Smooth muscle cell (in vitro differentiated cells): ENCODE measurements around the gene DACH1. TPM values are rescaled to one million over a fixed set of nuclear protein-coding genes. Genes with fewer than 3 reads are reported as not detected.

ENCODE experiments used
- DNase-seq: peaks from one replicate; lab custom pipeline; 2025; ENCODE audit not compliant: unreplicated experiment; lab: John Stamatoyannopoulos, UW
- H2AFZ ChIP-seq: fragments of 200-600 bp; sonication (generic); 2 replicates; pipeline ENCODE4 v1.6.0; 2016; ENCODE audit warnings: antibody characterized with exemption, low read depth, mild to moderate bottlenecking
- H3F3A ChIP-seq: fragments of 200-600 bp; sonication (generic); 2 replicates; pipeline ENCODE4 v1.6.0; 2017; ENCODE audit warnings: antibody characterized with exemption, low read depth
- H3K27ac ChIP-seq: fragments of 200-600 bp; sonication (generic); 2 replicates; pipeline ENCODE4 v1.5.1; 2016; ENCODE audit warnings: low read depth, mild to moderate bottlenecking
- H3K27me3 ChIP-seq: fragments of 200-600 bp; sonication (generic); 2 replicates; pipeline ENCODE4 v1.6.1; 2016; ENCODE audit warnings: low read depth, mild to moderate bottlenecking
- H3K36me3 ChIP-seq: fragments of 200-600 bp; sonication (generic); 2 replicates; pipeline ENCODE4 v1.5.1; 2016; ENCODE audit warnings: low read depth
- H3K4me1 ChIP-seq: fragments of 200-600 bp; sonication (generic); 2 replicates; pipeline ENCODE4 v1.5.1; 2016; ENCODE audit warnings: low read depth
- H3K4me2 ChIP-seq: fragments of 200-600 bp; sonication (generic); 2 replicates; pipeline ENCODE4 v1.6.0; 2016; ENCODE audit warnings: mild to moderate bottlenecking
- H3K4me3 ChIP-seq: fragments of 200-600 bp; sonication (generic); 2 replicates; pipeline ENCODE4 v1.5.1; 2016; ENCODE audit warnings: mild to moderate bottlenecking
- H3K79me2 ChIP-seq: fragments of 200-600 bp; sonication (generic); 2 replicates; pipeline ENCODE4 v1.6.0; 2016; ENCODE audit warnings: low read depth, mild to moderate bottlenecking
- H3K9ac ChIP-seq: fragments of 200-600 bp; sonication (generic); 2 replicates; pipeline ENCODE4 v1.6.0; 2016; ENCODE audit warnings: low read depth
- H3K9me3 ChIP-seq: fragments of 200-600 bp; sonication (generic); replicated peaks from 2 replicates; pipeline ENCODE4 v1.5.1; 2016; ENCODE audit warnings: low read depth
- H4K20me1 ChIP-seq: fragments of 200-600 bp; sonication (generic); 2 replicates; pipeline ENCODE4 v1.6.0; 2016; ENCODE audit warnings: low read depth
- CTCF ChIP-seq: fragments of 200-600 bp; sonication (generic); IDR thresholded peaks from 2 replicates; pipeline ENCODE4 v1.5.1; 2017; ENCODE audit warnings: borderline replicate concordance, mild to moderate bottlenecking, antibody characterized with exemption; ENCODE audit not compliant: insufficient read depth, poor library complexity, severe bottlenecking
- WGBS: methylation state at CpG from one replicate; pipeline ENCODE4 v1.1.7; 2016; ENCODE audit warnings: low lambda C conversion rate; 5-methylcytosine and 5-hydroxymethylcytosine counted together
- polyA plus RNA-seq: library from polyadenylated mRNA; unstranded; fragments of >200 nt; fragmentation: Nextera tagmentation; extraction: Ambion mirVana; gene quantifications from 2 replicates; pipeline ENCODE4 v1.2.1, GENCODE V29; 2016
- total RNA-seq: library from RNA; depleted of rRNA; stranded (reverse); fragments of >200 nt; gene quantifications from 2 replicates; pipeline ENCODE4 v1.2.3, GENCODE V29; 2014

Gene DACH1
- total and polyA plus RNA-seq, 2 experiments from 2014 or later: 0.33 to 1.6 TPM

GRCh38 chr13:71775966-71776365 lies 91.0 kb downstream of the DACH1 start:
- 94% methylated on average over 1 of the region's 1 CpG for WGBS
- TF ChIP-seq CTCF: no peak
- no peak for DNase-seq
- Histone ChIP-seq H2AFZ (no peak overlapping the region), H3K27me3 (no peaks in the 10 kb centered on the region), H3K9ac (no peak overlapping the region), H3K4me3 (no peak overlapping the region), H3K9me3 (no peaks in the 10 kb centered on the region), H3K27ac (no peak overlapping the region), H3K79me2 (no peaks in the 10 kb centered on the region), H3K4me1 (no peaks in the 10 kb centered on the region), H4K20me1 (no peaks in the 10 kb centered on the region), H3F3A (no peaks in the 10 kb centered on the region), H3K4me2 (no peak overlapping the region), H3K36me3 (no peaks in the 10 kb centered on the region)

- H3K9ac ChIP-seq: no peak overlapping the region
- H3K4me1 ChIP-seq: no peaks in the 10 kb centered on the region
- WGBS: 98% methylated on average over 4 of the region's 4 CpGs
- no peak overlapping the region for H3K27ac ChIP-seq
- H2AFZ ChIP-seq: no peak overlapping the region
- H3K9me3 ChIP-seq: no peaks in the 10 kb centered on the region
- TF ChIP-seq CTCF: no peak
- H3K4me2 ChIP-seq: no peak overlapping the region
- no peak overlapping the region for H3K4me3 ChIP-seq
- no peaks in the 10 kb centered on the region for H3K79me2 ChIP-seq
- no peaks in the 10 kb centered on the region for H3F3A ChIP-seq
- H3K27me3 ChIP-seq: no peaks in the 10 kb centered on the region
- DNase-seq: no peak
- no peaks in the 10 kb centered on the region for H4K20me1 ChIP-seq
- H3K36me3 ChIP-seq: no peaks in the 10 kb centered on the region
Measured at GRCh38 chr13:71774863-71775262, 92.1 kb downstream of the DACH1 start.

- Histone ChIP-seq H3K27ac (no peak overlapping the region), H3K79me2 (no peaks in the 10 kb centered on the region), H3K4me2 (no peak overlapping the region), H3F3A (no peaks in the 10 kb centered on the region), H3K27me3 (no peaks in the 10 kb centered on the region), H3K9me3 (no peaks in the 10 kb centered on the region), H3K4me1 (no peaks in the 10 kb centered on the region), H2AFZ (no peak overlapping the region), H3K4me3 (no peak overlapping the region), H3K9ac (no peak overlapping the region), H4K20me1 (no peaks in the 10 kb centered on the region), H3K36me3 (no peaks in the 10 kb centered on the region)
- no peak for DNase-seq
- no peak for TF ChIP-seq CTCF
- 88% methylated on average over 4 of the region's 4 CpGs for WGBS
Measured at GRCh38 chr13:71773531-71773930, 93.5 kb downstream of the DACH1 start.

- Histone ChIP-seq H3K79me2 (no peaks in the 10 kb centered on the region), H3K4me1 (no peaks in the 10 kb centered on the region), H4K20me1 (no peaks in the 10 kb centered on the region), H3K27me3 (no peaks in the 10 kb centered on the region), H3K27ac (no peak overlapping the region), H3K9ac (no peak overlapping the region), H2AFZ (no peak overlapping the region), H3K36me3 (no peaks in the 10 kb centered on the region), H3K9me3 (no peaks in the 10 kb centered on the region), H3F3A (no peaks in the 10 kb centered on the region), H3K4me2 (no peak overlapping the region), H3K4me3 (no peak overlapping the region)
- no peak for DNase-seq
- TF ChIP-seq CTCF: no peak
- WGBS: 53% methylated on average over 1 of the region's 1 CpG
Measured at GRCh38 chr13:71772361-71772760, 94.6 kb downstream of the DACH1 start.
